Stimulated activated CD8-positive, alpha-beta memory T cell treated with anti-CD3 and anti-CD28 coated beads, Interleukin-7, amount 100 ng/mL, for 48 hours (primary cell): ENCODE measurements around the gene FOXJ3.

Experiments
- DNase-seq, 2 donors: peaks; one replicate each; pipeline ENCODE4 v3.0.0-alpha.2; 2020; ENCODE audit warnings: low read depth in 1 of 2; ENCODE audit errors: extremely low read depth in 1 of 2

The FOXJ3 gene

DNA sequence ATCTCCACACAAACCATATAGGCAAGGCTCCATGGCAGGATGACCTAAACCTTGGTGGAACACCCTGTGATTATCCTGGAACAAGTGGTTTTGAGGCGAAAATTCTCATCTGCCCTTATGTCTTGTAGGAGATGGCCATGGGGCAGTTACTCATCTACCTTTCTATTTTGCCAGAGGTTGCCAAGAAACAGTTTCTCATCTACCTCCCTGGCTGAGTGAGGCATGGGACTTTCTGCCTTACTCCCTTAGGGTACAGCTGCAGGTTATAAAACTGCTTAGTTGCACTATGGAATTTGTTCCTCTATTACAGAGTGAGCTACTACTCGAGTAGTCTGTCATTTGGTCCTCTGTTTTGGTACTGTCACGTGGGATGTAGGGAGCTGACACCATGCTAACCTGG, 139.2 kb downstream of the FOXJ3 start:
- no peak for DNase-seq

DNA sequence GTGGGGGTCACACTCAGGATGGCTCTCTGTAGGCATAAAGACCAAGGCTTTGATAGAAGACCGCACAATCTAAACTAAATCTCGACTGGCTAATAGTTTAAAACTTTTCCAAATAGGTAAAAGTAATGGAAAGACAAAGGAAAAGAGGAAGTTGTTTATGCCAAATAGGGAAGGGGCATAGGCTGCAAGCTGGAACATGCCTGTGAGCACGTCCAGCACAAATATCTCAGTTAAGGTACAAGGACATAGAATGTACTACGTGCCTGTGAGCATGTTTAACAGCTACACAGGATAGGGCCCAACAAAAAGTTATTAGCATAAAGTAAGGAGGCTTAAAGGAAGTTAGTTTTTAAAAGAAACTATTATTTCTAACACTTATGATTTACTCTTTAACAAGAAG, 142.9 kb downstream of the FOXJ3 start:
- no peak for DNase-seq

- no peak for DNase-seq
Observed at GRCh38 chr1:42191319-42191718, 143.7 kb downstream of the FOXJ3 start.

DNA sequence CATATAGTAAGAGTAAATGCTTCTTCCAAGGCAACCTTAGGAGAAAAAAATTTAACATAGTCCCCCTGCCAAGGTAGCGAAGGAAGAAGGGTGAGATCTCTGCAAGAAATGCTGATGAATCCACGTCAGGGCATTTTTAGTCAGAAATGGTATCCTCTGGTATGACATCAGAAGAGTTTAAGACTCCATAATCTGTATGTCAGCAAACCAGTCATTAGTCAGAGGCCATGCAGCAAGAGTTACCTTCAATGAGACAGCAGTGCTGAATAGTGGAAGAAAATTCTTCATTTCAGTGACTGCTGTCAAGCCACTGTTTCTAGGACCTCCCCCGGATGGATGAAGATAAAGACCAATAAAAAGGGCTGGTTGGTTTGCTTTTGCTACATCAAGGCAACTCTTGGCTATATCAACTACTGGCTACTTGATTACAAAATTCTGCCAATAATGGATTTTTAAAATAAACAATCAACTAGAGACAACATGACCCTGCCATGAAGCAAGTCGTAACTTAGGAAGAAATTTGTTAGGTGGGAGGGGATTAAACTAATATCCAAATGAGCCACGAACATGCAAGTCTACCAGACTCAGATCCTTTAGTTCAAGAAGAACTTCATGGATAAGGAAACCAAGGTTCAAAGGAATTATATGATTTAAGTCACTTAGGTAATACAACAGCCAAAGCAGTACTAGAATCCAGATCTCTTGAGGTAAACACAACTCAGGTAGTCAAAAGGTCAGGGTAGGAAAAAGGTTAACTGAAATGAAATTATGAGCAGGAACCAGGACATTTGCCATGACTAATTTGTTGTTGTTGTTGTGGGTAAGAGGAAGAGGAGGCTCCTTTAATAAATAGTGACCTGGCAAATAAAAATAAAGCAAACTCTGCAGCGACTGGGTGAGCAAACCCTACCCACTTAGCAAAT, 144.8 kb downstream of the FOXJ3 start:
- DNase-seq = no peak

GRCh38 chr1:42186152-42186551, 148.9 kb downstream of the FOXJ3 start:
- no peak for DNase-seq

DNA sequence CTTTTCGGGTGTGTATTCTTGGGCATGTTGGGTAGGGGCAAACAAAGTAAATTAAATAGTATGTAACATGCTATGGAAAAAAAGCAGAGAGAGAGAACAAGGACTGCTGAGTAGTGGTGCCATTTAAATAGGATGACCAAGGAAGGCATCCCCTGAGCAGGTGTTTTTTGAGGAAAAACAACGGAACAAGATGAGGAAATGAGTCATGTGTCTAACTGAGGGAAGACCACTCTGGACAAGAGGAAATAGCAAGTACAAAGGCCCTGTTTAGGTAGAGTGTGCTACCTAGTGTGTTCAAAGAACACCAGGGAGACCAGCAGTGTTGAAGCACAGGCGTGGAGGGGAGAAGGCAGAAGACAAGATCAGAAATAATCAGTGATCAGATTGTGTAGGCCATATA, 150.4 kb downstream of the FOXJ3 start:
- no peak for DNase-seq

DNA sequence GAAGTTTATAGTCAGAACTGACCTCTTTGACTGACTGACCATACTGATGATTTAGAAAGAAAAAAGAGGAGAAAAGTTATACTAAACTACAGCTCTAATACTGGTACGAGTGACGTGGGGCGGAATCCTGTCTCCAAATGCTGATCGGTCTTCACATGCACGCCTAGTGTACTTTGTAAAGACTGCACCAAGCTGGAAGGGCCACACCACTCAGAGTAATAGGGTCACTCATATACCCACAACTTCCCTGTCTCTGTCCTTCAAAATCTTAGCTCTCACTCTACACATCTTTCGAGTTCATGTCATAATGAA, 151.1 kb downstream of the FOXJ3 start:
- DNase-seq = no peak

DNA sequence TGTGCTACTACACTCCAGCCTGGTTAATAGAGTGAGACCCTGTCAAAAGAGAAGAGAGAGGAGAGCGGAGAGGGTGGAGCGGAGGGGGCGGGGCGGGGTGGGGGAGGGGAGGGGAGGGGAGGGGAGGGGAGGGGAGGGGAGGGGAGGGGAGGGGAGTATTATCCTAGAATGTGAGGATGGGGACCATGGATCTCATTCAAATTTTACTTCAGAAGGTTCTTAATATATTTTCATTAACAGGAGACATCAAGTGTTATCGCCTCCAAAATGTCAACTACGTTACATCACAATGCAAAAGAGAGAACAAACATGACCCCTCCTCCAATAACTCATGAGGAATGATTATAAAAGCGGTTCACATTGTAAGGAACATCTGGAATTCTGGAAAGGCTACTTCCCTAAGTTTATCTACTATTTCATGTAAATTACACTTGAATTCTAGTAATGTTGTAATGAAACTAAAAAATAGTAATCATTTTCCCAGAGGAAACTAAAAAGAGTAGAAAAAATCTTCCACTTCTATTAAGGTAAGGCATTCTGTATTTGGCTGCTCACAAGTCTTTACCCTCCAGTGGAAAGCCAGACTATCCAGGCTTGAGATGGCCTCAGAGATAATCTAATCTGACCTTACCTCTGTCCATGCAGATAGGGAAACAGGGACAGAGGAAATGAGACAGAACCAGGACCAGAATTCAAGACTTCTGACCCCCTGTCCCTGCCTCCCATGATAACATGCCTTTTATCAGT, 151.7 kb downstream of the FOXJ3 start:
- DNase-seq = no peak

DNA sequence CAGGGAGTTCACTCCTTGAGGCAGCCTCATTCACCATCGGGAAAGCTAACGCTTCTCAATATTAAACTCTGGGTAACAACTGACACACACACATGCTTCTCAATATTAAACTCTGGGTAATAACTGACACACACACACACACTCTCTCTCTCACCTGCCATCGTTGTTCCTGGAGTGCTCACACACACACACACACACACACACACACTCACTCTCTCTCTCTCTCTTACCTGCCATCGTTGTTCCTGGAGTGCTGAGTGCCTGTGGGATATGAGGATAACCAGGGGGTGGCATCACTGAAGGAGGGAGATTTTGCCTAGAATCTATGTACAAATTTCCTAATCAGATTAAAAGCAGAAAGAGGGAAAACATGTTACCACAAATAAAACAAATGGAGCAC, 153.3 kb downstream of the FOXJ3 start:
- DNase-seq = no peak

DNA sequence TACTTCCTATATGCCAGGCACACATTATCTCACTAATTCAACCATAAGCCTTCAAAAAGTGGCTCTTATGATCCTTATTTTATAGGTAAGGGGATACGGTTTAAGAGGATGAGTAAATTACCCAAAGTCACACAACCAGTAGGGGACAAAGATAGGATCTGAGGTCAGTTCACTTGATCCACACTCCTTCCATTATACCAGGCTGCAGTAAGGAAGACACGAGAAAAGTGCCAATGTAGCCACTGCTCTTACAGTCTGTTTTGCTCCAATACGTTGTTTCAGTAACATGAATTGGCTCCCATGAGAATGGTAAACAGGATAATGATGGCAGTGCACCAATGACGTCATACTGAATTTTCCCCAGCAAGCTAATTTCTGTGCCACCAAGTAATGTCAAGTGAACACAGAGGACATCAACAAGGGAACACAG, 155.1 kb downstream of the FOXJ3 start:
- no peak for DNase-seq

DNA sequence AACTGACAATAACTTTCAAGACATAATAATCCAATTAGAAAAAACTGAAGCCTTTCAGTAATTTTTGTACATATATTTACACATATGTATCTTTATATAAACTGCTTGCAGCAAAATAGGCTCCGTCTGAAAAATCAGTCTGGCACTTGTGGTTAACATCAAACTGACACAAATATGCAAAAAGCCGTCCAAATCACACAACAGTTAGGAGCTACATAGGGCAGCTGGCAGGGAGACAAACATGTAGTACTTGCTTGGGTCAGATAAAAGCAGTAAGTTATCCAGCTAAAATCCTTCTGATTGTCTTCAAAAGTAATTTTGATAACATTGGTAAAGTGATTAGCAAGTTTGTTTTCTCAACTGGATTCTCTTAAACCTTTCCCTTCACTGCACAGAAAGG, 155.8 kb downstream of the FOXJ3 start:
- no peak for DNase-seq

GRCh38 chr1:42178249-42178648, 156.8 kb downstream of the FOXJ3 start:
- DNase-seq = no peak

DNA sequence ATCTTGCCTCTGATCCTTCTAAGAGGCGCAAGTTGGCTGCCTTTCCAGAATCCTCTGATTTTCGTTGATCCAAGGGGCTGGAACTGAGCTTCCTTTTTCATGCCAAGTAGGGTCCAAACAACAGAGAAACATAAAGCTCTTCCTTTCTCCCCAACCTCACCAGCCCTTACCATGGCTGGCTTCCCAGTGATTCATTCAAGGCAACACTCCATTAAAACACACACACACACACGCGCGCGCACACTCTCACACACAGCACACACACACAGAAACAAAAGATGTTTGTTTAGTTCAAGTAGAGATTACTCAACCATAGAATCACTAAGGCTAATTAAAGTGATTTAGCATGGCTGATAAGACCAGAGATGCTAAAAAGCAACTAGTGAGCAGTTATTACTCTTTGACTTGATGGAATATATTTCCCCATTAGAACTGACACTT, 157.5 kb downstream of the FOXJ3 start:
- no peak for DNase-seq

DNA sequence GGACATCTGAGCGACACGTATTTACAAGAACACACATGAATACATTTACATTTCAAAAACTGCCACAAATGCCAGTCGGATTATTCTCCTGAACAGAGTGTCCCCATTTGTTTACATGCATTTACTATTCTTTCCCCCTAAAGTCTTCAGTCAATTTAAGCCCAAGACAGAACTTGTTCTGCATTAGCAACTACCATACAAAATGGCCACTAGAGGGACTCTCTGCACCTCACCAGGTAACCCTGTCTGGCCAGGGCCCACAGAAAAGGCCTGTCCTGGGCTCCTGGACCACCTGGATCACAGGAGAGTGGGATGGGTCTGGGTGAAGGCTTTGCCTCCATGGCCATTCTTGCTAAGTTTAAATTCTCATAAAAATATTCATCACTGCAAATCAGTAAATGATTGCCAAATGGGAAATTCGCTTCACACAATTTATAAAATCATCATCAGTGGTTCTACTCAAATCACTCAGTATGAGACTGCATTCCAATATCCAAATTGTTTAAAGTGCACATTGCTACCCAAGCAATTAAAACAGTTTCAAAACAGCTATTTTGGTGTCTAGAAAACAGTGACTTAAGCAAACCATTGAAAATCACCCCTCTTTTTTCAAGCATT, 158.0 kb downstream of the FOXJ3 start:
- DNase-seq = no peak

DNA sequence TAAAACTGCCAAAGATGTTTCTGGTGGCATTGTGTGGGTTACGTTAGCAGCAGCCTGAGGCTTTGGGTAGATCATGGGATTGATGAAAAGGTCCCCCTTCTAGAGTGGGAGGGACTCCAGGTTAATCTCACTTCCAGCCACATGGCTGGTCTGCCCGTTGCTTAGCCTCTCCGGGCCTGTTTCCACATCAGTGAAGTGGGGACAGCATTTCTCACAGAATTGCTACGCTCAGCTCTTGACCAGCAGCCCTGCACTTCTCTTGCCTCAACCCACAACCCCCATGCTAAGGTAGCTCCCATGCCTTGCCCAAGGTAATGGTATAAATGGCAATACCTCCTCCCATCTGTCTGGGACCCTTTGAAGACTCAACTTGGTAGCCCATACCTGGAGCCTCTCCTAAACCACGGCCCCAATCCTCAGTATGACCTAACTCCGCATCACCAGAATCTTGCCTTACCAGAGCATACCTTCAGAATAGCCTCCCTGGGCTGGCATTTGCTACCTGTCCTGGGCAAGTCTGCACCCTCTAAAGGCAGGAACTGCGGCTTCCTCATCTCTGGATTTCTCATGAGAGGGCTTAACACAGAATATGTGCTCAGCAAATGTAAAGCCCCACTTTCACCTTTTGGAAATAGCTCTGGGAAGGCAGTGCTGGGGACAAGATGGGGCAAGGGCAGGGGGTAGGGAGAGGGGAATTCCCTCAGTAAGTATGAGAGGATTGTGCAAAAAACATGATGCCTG, 159.6 kb downstream of the FOXJ3 start:
- no peak for DNase-seq

- no peak for DNase-seq
Observed at GRCh38 chr1:42173961-42174735, 160.9 kb downstream of the FOXJ3 start.

DNA sequence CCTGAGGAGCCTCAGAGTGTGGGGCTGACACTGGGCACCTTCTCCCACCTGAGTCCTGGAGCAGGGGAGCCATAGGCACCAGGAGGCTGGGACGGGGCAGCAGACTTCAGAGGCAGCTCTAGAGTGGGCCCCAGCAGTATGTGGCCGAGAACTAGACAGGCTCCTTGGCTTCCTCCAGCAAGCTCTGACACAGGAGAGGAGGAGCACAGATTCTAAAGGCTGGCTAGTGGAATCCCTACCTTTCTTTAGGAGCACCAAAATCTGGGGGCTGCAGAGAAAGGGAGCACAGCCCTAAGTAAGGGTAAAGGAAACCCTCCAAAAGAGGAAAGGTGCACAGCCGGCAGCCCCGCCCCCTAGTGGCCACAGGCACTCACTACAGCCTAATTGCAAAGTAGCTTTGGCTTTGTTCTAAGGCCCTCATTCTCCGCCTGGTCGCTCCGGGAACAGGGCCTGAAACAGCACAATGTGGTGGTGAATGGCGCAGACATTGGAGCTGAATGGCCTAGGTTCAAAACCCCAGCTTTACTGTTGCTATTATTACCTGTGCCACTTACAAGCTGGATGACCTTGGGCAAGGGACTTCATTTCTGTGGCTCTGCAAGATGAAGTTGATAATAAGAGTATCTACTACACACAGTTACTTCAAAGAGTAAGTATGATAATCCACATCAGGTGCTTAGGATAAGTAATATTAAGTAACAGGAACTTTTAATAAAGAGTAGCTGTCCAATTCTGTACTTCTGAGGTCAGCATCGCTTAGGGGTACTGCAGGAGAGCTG, 161.7 kb downstream of the FOXJ3 start:
- DNase-seq = peak; percentile 17 to 22

DNA sequence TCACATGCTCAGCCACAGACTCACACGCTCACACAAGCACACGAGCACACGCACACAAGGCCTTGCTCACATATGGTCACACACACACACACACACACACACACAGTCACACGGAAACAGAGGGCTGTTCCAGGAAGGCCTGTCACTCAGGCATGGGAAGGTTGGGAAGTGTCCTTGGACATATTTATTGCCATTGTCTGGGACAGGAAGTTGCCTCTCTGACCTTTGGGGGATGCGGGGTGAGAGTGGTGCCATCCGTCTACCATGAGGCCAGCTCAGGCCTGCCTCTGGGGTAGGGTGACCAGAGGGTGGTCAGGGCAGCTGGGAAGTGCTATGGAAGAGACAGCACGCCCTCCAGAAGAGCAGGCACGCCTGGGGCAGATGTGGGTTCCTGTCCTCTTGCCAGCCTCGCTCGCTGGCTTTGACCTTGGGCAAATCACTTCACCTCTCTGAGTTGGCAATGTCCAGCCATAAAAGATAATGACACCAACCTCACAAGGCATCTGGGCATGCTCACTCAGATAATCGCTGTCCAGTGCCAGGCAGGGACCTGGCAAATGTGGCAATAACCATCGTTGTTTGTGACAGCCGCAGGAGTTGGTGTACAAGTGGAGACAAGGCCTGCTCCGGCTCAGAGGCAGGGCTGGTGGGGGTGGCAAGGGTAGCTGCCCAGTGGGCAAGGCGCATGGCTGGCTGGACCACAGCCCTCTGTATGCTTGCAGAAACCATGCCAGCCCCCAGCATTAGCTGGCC, 162.5 kb downstream of the FOXJ3 start:
- no peak for DNase-seq
